GM21515 (cell line): Measurements from ENCODE around the gene SLC15A3.
"Not testable (repeated sequence)": the region's sequence is repeated elsewhere in the genome, so short reads cannot be mapped to it uniquely, and the experiment has no call there.

Experiments used
- ATAC-seq: cut with Tn5 transposase; IDR thresholded peaks from one replicate; pipeline ENCODE4 v1.9.1; 2021; ENCODE audit not compliant: unreplicated experiment

Gene SLC15A3

GRCh38 chr11:60977224-60977623 lies 25.2 kb upstream of the SLC15A3 start:
- no peak for ATAC-seq

DNA sequence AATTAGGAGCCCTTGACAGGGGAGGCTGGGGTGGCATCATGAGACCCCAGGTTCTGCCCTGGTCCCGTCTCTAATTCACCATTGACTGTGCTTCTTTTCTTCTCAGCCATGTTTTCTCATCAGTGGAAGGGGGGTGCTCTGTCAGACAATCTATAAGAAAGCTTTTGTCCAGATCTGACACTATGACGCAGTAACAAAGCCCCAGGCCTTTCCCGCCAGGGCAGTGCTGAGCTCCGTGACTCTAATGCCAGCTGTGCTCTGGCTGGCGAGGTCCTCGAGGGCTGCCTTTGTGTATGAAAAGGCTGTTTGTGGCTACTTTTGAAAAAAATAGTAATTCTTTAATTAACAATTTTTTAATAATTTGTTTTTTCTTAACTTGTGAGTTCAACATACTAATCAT lies 22.8 kb upstream of the SLC15A3 start:
- ATAC-seq, result no peak

DNA sequence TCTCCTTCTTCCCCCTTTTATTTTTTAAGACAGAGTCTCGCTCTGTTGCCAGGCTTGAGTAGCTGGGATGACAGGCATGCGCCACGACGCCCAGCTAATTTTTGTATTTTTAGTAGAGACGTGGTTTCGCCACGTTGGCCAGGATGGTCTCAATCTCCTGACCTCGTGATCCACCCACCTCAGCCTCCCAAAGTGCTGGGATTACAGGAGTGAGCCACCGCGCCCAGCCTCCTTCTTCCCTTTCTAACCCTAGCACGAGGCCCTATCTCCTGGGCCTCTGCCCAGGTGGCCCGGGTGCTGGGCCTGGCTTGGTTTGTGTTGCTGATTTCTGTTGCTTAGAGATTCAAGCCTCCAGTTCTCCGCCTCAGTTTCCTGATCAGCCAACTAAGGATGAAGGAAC lies 22.3 kb upstream of the SLC15A3 start:
- ATAC-seq, result not testable (repeated sequence)

GRCh38 chr11:60973699-60974098 lies 21.7 kb upstream of the SLC15A3 start:
- no peak for ATAC-seq

- ATAC-seq, result no peak
Observed at GRCh38 chr11:60972182-60973030, 20.4 kb upstream of the SLC15A3 start.

GRCh38 chr11:60971520-60971919 lies 19.5 kb upstream of the SLC15A3 start, which contains the start of gene CD6:
Gene CD6 (plus strand): TSS chr11:60971680. CDS start chr11:60971866, 186 bp downstream.
- no peak for ATAC-seq

DNA sequence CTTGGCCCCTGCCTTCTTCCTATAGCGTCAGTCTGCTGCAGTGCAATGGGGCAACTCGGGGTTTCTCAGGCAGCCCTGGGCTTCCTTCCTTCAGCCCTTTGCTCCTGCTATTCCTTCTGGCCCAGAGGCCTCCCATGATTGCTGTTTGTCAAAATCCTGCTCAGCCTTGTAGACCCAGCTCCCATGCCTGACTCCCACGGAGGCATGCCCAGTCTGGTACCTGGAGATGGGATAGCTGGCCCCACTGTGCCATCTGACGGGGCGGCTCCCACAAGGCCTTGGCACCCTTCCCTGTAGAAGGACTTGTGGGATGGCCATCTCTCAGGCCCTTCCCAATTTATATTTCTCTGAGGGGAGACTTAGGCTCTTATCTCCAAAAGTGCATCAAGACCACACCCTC lies 18.9 kb upstream of the SLC15A3 start:
- no peak for ATAC-seq

- no peak for ATAC-seq
Observed at GRCh38 chr11:60970369-60970774, 18.4 kb upstream of the SLC15A3 start.

GRCh38 chr11:60968223-60968622 lies 16.2 kb upstream of the SLC15A3 start:
- ATAC-seq, result no peak

DNA sequence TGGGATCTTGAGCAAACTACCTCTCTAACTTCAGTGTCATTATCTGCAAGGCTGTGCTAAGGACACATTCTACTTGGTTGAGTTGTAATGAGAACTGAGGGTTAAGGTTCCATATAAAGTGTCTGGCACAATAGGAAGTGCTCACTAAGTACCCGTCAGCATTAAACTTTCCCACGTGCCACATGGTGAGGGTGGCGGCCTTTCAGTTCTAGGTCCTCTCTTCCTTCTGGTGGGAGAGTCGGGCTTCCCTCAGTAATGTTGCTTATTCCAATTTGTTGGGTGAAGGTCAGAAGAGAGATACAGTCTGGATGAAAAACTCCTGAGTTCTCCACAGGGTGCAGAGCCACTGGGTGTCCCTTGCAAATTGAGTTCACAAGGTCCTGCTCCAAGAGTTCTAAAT lies 14.9 kb upstream of the SLC15A3 start:
- no peak for ATAC-seq

- ATAC-seq, result no peak
Observed at GRCh38 chr11:60964801-60965200, 12.8 kb upstream of the SLC15A3 start.

DNA sequence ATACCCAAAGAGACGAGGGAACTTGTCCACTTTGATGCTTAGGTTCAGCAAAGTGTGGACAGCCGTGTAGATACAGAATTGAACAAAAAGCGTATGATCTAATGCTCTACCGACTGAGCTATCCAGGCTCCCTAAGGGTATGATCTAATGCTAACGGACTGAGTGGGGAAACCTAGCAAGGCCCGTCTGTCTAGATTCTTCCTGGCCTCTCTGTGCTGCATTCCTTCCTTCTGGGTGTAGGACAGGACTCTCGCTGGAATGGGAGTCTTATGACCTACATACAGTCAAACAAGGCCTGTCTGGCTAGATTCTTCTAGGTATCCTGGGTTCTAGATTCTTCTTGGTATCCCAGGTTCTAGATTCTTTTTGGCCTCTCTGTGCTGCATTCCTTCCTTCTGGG lies 8.4 kb upstream of the SLC15A3 start:
- no peak for ATAC-seq

GRCh38 chr11:60959431-60959830 lies 7.5 kb upstream of the SLC15A3 start:
- ATAC-seq, result no peak

GRCh38 chr11:60957188-60957587 lies 5.2 kb upstream of the SLC15A3 start:
- no peak for ATAC-seq

DNA sequence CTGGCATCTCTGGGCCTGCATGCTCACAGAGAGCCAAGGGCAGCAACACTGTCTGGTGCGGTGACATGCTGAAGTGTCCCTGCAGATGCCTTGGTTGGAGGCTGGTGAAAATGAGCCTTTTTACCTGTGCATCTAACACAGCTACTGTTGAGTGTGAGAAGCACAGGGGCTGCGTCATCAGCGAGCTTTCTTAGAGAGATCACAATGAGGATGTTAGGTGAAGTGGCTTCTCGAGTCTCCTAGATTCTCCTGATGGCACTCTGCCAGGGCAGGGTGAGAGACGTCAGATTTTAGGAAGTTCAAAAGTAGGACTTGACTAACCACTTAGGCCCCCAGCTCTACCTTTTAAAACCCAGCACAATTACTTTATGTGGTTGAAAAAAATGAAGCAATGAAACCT lies 3.6 kb upstream of the SLC15A3 start:
- ATAC-seq, result no peak

DNA sequence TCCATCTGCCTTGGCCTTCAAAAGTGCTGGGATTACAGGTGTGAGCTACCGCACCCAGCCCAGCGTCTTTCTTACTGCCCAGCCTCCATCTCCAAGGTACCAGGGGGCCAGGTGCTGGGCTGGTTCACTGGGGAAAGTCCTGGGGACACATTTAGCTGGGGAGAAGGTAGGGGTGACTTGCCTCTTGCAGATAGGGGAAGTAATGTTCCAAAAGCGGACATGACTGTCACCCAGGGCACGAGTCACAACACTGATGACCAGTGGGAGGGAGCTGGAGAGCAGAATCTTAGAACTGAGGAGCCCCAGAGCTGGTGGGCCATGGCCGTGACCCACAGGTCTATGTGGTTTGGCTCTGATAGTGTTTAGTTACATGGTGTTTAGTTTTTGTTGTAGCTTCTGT lies 2.4 kb upstream of the SLC15A3 start:
- no peak for ATAC-seq

GRCh38 chr11:60953781-60954180 lies 1.8 kb upstream of the SLC15A3 start:
- ATAC-seq, result no peak

DNA sequence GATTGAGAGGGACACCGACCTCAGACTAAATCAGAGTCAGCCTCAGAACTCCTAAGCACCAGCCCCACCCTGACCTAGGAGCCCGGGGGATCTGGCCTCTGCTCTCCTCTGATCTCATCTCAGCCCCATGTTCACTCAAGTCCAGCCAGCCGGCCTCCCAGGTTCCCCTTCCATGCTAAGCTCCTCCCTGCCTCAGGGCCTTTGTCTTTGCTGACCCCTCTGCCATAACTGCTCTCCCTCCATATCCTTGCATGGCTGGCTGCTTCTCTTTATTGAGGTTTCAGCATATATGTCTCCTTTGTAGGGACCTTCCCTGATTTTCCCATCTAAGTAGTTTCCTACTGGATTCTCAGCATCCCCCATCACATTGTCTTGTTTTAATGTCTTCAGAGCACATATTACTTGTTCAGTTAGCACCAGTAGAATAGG lies 780 bp upstream of the SLC15A3 start:
- ATAC-seq, result peak; percentile 12

- ATAC-seq, result no peak
Observed at GRCh38 chr11:60951606-60951903, 421 bp downstream of the SLC15A3 start.

GRCh38 chr11:60950933-60951605 lies 907 bp downstream of the SLC15A3 start:
- no peak for ATAC-seq

DNA sequence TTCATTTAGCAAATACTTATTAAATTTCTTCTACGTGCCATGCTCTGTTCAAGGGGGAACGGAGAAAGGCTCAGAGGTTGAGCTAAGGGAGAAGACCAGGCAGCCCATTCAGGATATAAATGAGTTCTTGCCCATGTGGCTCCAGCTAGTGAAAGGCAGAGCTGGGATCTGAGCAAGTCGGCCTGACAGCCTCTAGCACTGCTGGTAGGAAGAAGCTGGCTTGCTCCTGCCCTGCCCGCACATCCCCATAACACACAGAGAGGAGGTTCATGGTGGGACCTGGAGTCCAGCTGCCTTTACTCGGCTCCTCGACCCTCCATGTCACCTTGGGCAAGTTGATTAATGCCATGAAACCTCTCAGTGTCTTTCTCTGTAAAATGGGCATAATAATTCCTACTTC lies 2.0 kb downstream of the SLC15A3 start:
- no peak for ATAC-seq

DNA sequence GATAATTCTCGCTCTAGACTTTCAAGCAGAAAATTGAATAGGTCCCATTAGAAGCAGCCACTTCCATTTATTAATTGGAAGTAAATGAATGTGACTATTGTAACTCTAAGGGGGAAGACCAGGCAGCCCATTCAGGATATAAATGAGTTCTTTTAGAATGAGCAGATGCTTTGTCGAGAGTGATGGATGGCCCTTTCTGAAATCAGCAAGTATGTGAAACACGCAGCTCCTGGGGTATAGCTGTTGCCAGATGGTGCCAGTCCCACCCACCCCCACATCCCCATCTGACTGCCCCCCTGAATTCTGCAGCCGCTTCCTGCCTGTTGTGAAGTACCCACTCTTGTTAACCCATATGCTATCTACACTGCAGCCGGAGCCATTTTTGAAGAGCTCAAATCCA lies 3.7 kb downstream of the SLC15A3 start:
- ATAC-seq, result no peak

DNA sequence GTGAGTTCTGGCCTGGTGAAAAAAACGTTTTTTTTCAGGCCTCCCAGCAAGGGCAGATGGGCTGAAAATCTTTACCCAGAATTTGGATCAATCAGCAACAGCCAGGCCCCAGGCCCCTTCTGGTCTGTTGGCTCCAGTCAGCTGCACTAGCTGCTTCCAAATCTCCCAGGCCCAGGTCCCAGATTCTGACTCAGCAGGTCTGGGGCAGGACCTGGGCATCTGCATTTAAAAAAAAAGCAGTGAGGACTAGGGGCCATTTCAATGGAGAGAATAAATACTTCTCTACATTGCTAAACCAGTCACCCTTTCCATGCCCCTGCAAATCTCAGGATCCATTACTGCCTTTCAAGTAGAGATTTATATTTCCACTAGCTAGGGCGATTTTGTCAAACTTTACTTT lies 4.3 kb downstream of the SLC15A3 start:
- no peak for ATAC-seq
